IPS-18a (cell line): Measurements from ENCODE around the gene TGFBR1.
"Not testable (repeated sequence)": the region's sequence is repeated elsewhere in the genome, so short reads cannot be mapped to it uniquely, and the experiment has no call there.

Source experiments
- H3K27ac ChIP-seq: one replicate; pipeline ENCODE4 v1.5.1; 2013; ENCODE audit warnings: low read length
- H3K27me3 ChIP-seq: one replicate; pipeline ENCODE4 v1.6.1; 2013; ENCODE audit warnings: mild to moderate bottlenecking, low read length; ENCODE audit not compliant: control insufficient read depth, insufficient read depth
- H3K36me3 ChIP-seq: one replicate; pipeline ENCODE4 v1.6.1; 2013; ENCODE audit warnings: low read depth, low read length; ENCODE audit not compliant: control insufficient read depth
- H3K4me1 ChIP-seq: one replicate; pipeline ENCODE4 v1.6.1; 2013; ENCODE audit warnings: low read depth, low read length; ENCODE audit not compliant: control insufficient read depth
- H3K4me3 ChIP-seq: one replicate; pipeline ENCODE4 v1.5.1; 2013; ENCODE audit warnings: low read length
- H3K9ac ChIP-seq: one replicate; pipeline ENCODE4 v1.6.1; 2013; ENCODE audit warnings: mild to moderate bottlenecking, low read length, moderate library complexity
- H3K9me3 ChIP-seq: one replicate; pipeline ENCODE4 v1.6.1; 2013; ENCODE audit warnings: low read depth, low read length; ENCODE audit not compliant: control insufficient read depth

TGFBR1 gene

GRCh38 chr9:99099806-99100585 lies 4.9 kb upstream of the TGFBR1 start:
- H3K9ac ChIP-seq = not testable (repeated sequence)

GRCh38 chr9:99101271-99101670 lies 3.6 kb upstream of the TGFBR1 start:
- no peaks in the 10 kb centered on the region for H3K9me3 ChIP-seq
- H3K27me3 ChIP-seq = peaks cover 24% of the 10 kb centered on the region
- H3K9ac ChIP-seq = no peak overlapping the region
- no peak overlapping the region for H3K4me3 ChIP-seq
- no peak overlapping the region for H3K27ac ChIP-seq
- no peaks in the 10 kb centered on the region for H3K36me3 ChIP-seq
- peaks cover 18% of the 10 kb centered on the region for H3K4me1 ChIP-seq

More at GRCh38 chr9:99099806-99100585, 4.9 kb upstream of the TGFBR1 start:
- H3K4me3 ChIP-seq, H3K36me3 ChIP-seq, H3K27ac ChIP-seq, H3K9me3 ChIP-seq: not testable (repeated sequence)
- Histone ChIP-seq H3K27me3 (peaks cover 24% of the 10 kb centered on the region), H3K4me1 (peaks cover 15% of the 10 kb centered on the region)

- Histone ChIP-seq H3K27ac (no peak overlapping the region), H3K4me3 (no peak overlapping the region), H3K27me3 (peaks cover 24% of the 10 kb centered on the region), H3K9me3 (no peaks in the 10 kb centered on the region), H3K4me1 (peaks cover 15% of the 10 kb centered on the region), H3K9ac (no peak overlapping the region), H3K36me3 (no peaks in the 10 kb centered on the region)
Measured at GRCh38 chr9:99101812-99102211, 3.1 kb upstream of the TGFBR1 start.

GRCh38 chr9:99103054-99103895 lies 1.6 kb upstream of the TGFBR1 start:
- Histone ChIP-seq H3K4me1 (peaks cover 20% of the 10 kb centered on the region), H3K27me3 (peaks cover 24% of the 10 kb centered on the region), H3K9ac (no peak overlapping the region), H3K27ac (no peak overlapping the region), H3K36me3 (no peaks in the 10 kb centered on the region), H3K9me3 (no peaks in the 10 kb centered on the region), H3K4me3 (peak overlapping the region; percentile 78)

GRCh38 chr9:99103901-99104458 lies 933 bp upstream of the TGFBR1 start:
- H3K27me3 ChIP-seq = peaks cover 24% of the 10 kb centered on the region
- H3K27ac ChIP-seq = no peak overlapping the region

GRCh38 chr9:99105152-99106043 lies 485 bp downstream of the TGFBR1 start:
- H3K27ac ChIP-seq = no peak overlapping the region
- peak overlapping the region; percentile 70 for H3K9ac ChIP-seq
- H3K27me3 ChIP-seq = peaks cover 24% of the 10 kb centered on the region
- no peaks in the 10 kb centered on the region for H3K36me3 ChIP-seq
- peak overlapping the region; percentile 92 for H3K4me3 ChIP-seq
- peaks cover 20% of the 10 kb centered on the region for H3K4me1 ChIP-seq
- H3K9me3 ChIP-seq = no peaks in the 10 kb centered on the region

More at GRCh38 chr9:99103901-99104458, 933 bp upstream of the TGFBR1 start:
- Histone ChIP-seq H3K36me3 (no peaks in the 10 kb centered on the region), H3K9ac (peak overlapping the region; percentile 41), H3K9me3 (no peaks in the 10 kb centered on the region), H3K4me1 (peaks cover 20% of the 10 kb centered on the region), H3K4me3 (peak overlapping the region; percentile 78)

- no peaks in the 10 kb centered on the region for H3K36me3 ChIP-seq
- peak overlapping the region; percentile 70 for H3K9ac ChIP-seq
- H3K27me3 ChIP-seq = peaks cover 24% of the 10 kb centered on the region
- H3K27ac ChIP-seq = no peak overlapping the region
- peaks cover 20% of the 10 kb centered on the region for H3K4me1 ChIP-seq
- H3K4me3 ChIP-seq = peak overlapping the region; percentile 92
- no peaks in the 10 kb centered on the region for H3K9me3 ChIP-seq
Measured at GRCh38 chr9:99106044-99106375, 1.1 kb downstream of the TGFBR1 start.

- no peak overlapping the region for H3K27ac ChIP-seq
- H3K4me1 ChIP-seq = peaks cover 20% of the 10 kb centered on the region
- H3K27me3 ChIP-seq = peaks cover 18% of the 10 kb centered on the region
- no peak overlapping the region for H3K4me3 ChIP-seq
- H3K9me3 ChIP-seq = no peaks in the 10 kb centered on the region
- H3K9ac ChIP-seq = no peak overlapping the region
- no peaks in the 10 kb centered on the region for H3K36me3 ChIP-seq
Measured at GRCh38 chr9:99107421-99107820, 2.5 kb downstream of the TGFBR1 start.

- Histone ChIP-seq H3K27ac (no peak overlapping the region), H3K4me1 (peaks cover 27% of the 10 kb centered on the region), H3K4me3 (no peak overlapping the region), H3K27me3 (peaks cover 11% of the 10 kb centered on the region), H3K9me3 (no peaks in the 10 kb centered on the region), H3K9ac (no peak overlapping the region), H3K36me3 (no peaks in the 10 kb centered on the region)
Measured at GRCh38 chr9:99108131-99108530, 3.2 kb downstream of the TGFBR1 start.

- peaks cover 29% of the 10 kb centered on the region for H3K4me1 ChIP-seq
Measured at GRCh38 chr9:99109522-99109921, 4.6 kb downstream of the TGFBR1 start.

More at GRCh38 chr9:99109522-99109921, 4.6 kb downstream of the TGFBR1 start:
- Histone ChIP-seq H3K4me3 (no peak overlapping the region), H3K27me3 (no peaks in the 10 kb centered on the region), H3K9ac (no peak overlapping the region), H3K27ac (no peak overlapping the region), H3K36me3 (no peaks in the 10 kb centered on the region), H3K9me3 (no peaks in the 10 kb centered on the region)
